ENCODE data around the gene ZNF19.

Gene ZNF19

DNA sequence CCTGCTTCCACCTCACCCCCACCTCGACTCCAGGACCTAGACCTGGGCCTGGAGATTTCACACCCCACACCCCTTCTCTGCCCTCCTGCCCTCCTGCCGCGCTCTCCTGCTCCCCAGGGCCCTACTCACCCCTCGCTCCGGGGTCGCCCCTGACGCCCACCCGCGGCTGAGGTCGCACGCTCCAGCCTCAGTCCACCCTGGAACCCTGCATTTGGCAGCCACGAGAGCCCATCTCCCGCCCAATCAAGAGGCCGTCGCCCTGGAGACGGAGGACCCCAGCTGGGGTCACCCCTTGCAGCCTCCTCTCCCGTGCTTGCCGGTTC is 63.4 kb downstream of the ZNF19 start:
- no peak for DNase-seq
- intact Hi-C loops (cut with DNase I), result no loop called here

GRCh38 chr16:71424626-71425025 is 64.5 kb downstream of the ZNF19 start:
- DNase-seq, result no peak
- intact Hi-C loops (cut with DNase I), result no loop called here

DNA sequence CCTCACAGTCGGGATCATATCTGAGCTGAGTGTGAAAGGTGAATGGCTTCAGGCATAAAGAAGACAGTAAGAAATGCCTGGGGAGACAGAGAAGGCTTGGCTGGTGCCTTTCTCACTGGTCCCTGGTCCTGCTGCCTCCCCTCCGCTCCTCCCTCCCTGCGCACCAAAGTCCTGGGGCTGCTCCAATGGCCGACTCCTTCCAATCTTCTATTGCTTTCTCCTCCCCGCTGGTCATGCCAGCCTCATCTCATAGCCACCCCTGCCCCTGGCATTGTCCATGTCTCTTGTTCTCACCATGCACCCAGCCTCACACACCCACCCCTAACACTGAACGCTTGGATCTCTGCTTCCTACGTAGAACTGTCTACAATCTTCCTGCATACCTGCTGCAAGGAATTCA is 65.3 kb downstream of the ZNF19 start:
- DNase-seq, result no peak
- intact Hi-C loops (cut with DNase I), result no loop called here
